CD14-positive monocyte (primary cell): ENCODE results near the gene POU6F2. TPM values are rescaled to one million over a fixed set of nuclear protein-coding genes. Genes with fewer than 3 reads are reported as not detected.

ENCODE experiments used
- DNase-seq, 3 donors: peaks; one replicate each; pipeline ENCODE4 v3.0.0-alpha.2; 2011 to 2022
- H2AFZ ChIP-seq: 2 replicates; pipeline ENCODE4 v1.6.0; 2012; ENCODE audit warnings: mild to moderate bottlenecking, low read depth, low read length, inconsistent platforms; ENCODE audit not compliant: insufficient read depth, poor library complexity, severe bottlenecking
- H3K27ac ChIP-seq, 2 donors: 1 replicate in 1 of 2; 2 replicates in 1 of 2; pipeline ENCODE4 v1.5.1; 2012 to 2013; ENCODE audit warnings: low read length in 2 of 2, control low read depth in 1 of 2, inconsistent platforms in 1 of 2, low read depth in 1 of 2, mild to moderate bottlenecking in 1 of 2
- H3K27me3 ChIP-seq, 2 donors: one replicate each; pipeline versions ENCODE4 v1.6.0 to v1.6.1; 2011 to 2013; ENCODE audit warnings: low read length in 2 of 2; ENCODE audit not compliant: control insufficient read depth in 2 of 2, insufficient read depth in 2 of 2
- H3K36me3 ChIP-seq, 2 donors: replicated peaks in 1 of 2; 1 replicate in 1 of 2; 2 replicates in 1 of 2; pipeline versions ENCODE4 v1.5.1 to v1.6.1; 2012 to 2013; ENCODE audit warnings: low read length in 2 of 2, control low read depth in 1 of 2, inconsistent platforms in 1 of 2, mild to moderate bottlenecking in 1 of 2; ENCODE audit not compliant: insufficient read depth in 2 of 2, control insufficient read depth in 1 of 2
- H3K4me1 ChIP-seq, 2 donors: 1 replicate in 1 of 2; 2 replicates in 1 of 2; pipeline versions ENCODE4 v1.5.1 to v1.6.1; 2012 to 2013; ENCODE audit warnings: low read length in 2 of 2, control low read depth in 1 of 2, inconsistent platforms in 1 of 2, mild to moderate bottlenecking in 1 of 2, moderate library complexity in 1 of 2; ENCODE audit not compliant: insufficient read depth in 2 of 2, control insufficient read depth in 1 of 2
- H3K4me2 ChIP-seq: replicated peaks from 2 replicates; pipeline ENCODE3; 2012; ENCODE audit warnings: low read length, moderate library complexity, mild to moderate bottlenecking; ENCODE audit not compliant: poor library complexity, severe bottlenecking; ENCODE audit errors: extremely low read depth
- H3K4me3 ChIP-seq, 3 experiments: fragments of 200-600 bp in 1 of 3; sonication (generic) in 1 of 3; replicated peaks in 1 of 3; 1 replicate in 2 of 3; 2 replicates in 1 of 3; pipeline ENCODE4 v1.5.1; 2011 to 2013; ENCODE audit warnings: low read length in 3 of 3, mild to moderate bottlenecking in 3 of 3, control low read depth in 2 of 3, low read depth in 2 of 3, inconsistent platforms in 1 of 3, moderate library complexity in 1 of 3
- H3K79me2 ChIP-seq: 2 replicates; pipeline ENCODE4 v1.6.0; 2012; ENCODE audit warnings: mild to moderate bottlenecking, control low read depth, inconsistent platforms, low read length, moderate library complexity; ENCODE audit not compliant: insufficient read depth
- H3K9ac ChIP-seq: 2 replicates; pipeline ENCODE4 v1.6.0; 2017; ENCODE audit warnings: low read length, mild to moderate bottlenecking; ENCODE audit not compliant: insufficient read depth, poor library complexity, severe bottlenecking
- H3K9me3 ChIP-seq, 2 donors: replicated peaks in 1 of 2; 1 replicate in 1 of 2; 2 replicates in 1 of 2; pipeline versions ENCODE4 v1.5.1 to v1.6.1; 2012 to 2013; ENCODE audit warnings: low read length in 2 of 2, control low read depth in 1 of 2; ENCODE audit not compliant: control insufficient read depth in 1 of 2, insufficient read depth in 1 of 2
- H4K20me1 ChIP-seq: 2 replicates; pipeline ENCODE4 v1.6.0; 2012; ENCODE audit warnings: mild to moderate bottlenecking, low read length, control low read depth, moderate library complexity; ENCODE audit not compliant: insufficient read depth
- H3K27ac Mint-ChIP-seq, 7 donors: one replicate each; pipeline ENCODE4 v1.8.0; 2020; ENCODE audit warnings: mild to moderate bottlenecking in 7 of 7, mixed read lengths in 7 of 7, moderate library complexity in 6 of 7, inconsistent platforms in 2 of 7
- H3K27me3 Mint-ChIP-seq, 3 donors: one replicate each; pipeline ENCODE4 v1.8.0; 2021 to 2022; ENCODE audit warnings: low read depth in 3 of 3, mild to moderate bottlenecking in 3 of 3, mixed read lengths in 3 of 3, moderate library complexity in 3 of 3, inconsistent platforms in 1 of 3
- H3K36me3 Mint-ChIP-seq, 2 donors: one replicate each; pipeline ENCODE4 v1.8.0; 2020; ENCODE audit warnings: mixed read lengths in 2 of 2, inconsistent platforms in 1 of 2, mild to moderate bottlenecking in 1 of 2
- H3K4me1 Mint-ChIP-seq: one replicate; pipeline ENCODE4 v1.8.0; 2020; ENCODE audit warnings: mild to moderate bottlenecking, mixed read lengths
- H3K4me3 Mint-ChIP-seq, 2 donors: one replicate each; pipeline ENCODE4 v1.8.0; 2020; ENCODE audit warnings: mild to moderate bottlenecking in 2 of 2, mixed read lengths in 2 of 2, moderate library complexity in 1 of 2
- H3K9me3 Mint-ChIP-seq, 7 donors: one replicate each; pipeline ENCODE4 v1.8.0; 2020 to 2022; ENCODE audit warnings: mixed read lengths in 7 of 7, mild to moderate bottlenecking in 6 of 7, moderate library complexity in 6 of 7, inconsistent platforms in 2 of 7
- CTCF ChIP-seq: fragments of 200-600 bp; IDR thresholded peaks from one replicate; pipeline ENCODE4 v1.8.0; 2022; ENCODE audit warnings: antibody characterized with exemption, mild to moderate bottlenecking
- WGBS: methylation state at CpG from one replicate; pipeline ENCODE4 v1.1.5; 2013; ENCODE audit warnings: missing lambda C conversion rate; ENCODE audit not compliant: insufficient coverage; 5-methylcytosine and 5-hydroxymethylcytosine counted together
- intact Hi-C, 2 donors: fragments of 100-400 bp; cut with micrococcal nuclease; formaldehyde crosslinking; loops; one replicate each; pipeline versions ENCODE4 v1.15.0 to v1.15.1; 2023
- polyA plus RNA-seq, 3 donors: library from polyadenylated mRNA; depleted of rRNA in 1 of 3; unstranded in 2 of 3; stranded (reverse) in 1 of 3; fragments of 300-500 nt in 2 of 3; fragments of >200 nt in 1 of 3; fragmentation: Illumina TruSeq in 2 of 3; gene quantifications; 1 replicate in 2 of 3; 2 replicates in 1 of 3; pipeline ENCODE4 v1.2.3, GENCODE V29; 2012 to 2021

The POU6F2 gene
- polyA plus RNA-seq, 3 donors = not detected

GRCh38 chr7:39304178-39304577, 326.5 kb downstream of the POU6F2 start:
- H3K4me3 ChIP-seq = no peak overlapping the region
- no peaks in the 10 kb centered on the region for H3K79me2 ChIP-seq
- no peak overlapping the region for H3K9ac ChIP-seq
- no peak for TF ChIP-seq CTCF
- no peaks in the 10 kb centered on the region for H3K9me3 ChIP-seq
- Mint-ChIP-seq H3K27me3 (peaks cover 0 to 5% (median 2%) of the 10 kb centered on the region in 3 donors), H3K27ac (no peak overlapping the region), H3K4me3 (no peak overlapping the region), H3K9me3 (peaks cover 0 to 8% (median 1%) of the 10 kb centered on the region in 7 donors), H3K4me1 (no peaks in the 10 kb centered on the region), H3K36me3 (no peaks in the 10 kb centered on the region)
- H2AFZ ChIP-seq = no peak overlapping the region
- H3K27me3 ChIP-seq = no peaks in the 10 kb centered on the region
- no peak overlapping the region for H3K4me2 ChIP-seq
- no peaks in the 10 kb centered on the region for H4K20me1 ChIP-seq
- no peak overlapping the region for H3K27ac ChIP-seq
- intact Hi-C loops = no loop called here
- no peaks in the 10 kb centered on the region for H3K4me1 ChIP-seq
- WGBS = 75% methylated on average over 4 of the region's 6 CpGs
- no peaks in the 10 kb centered on the region for H3K36me3 ChIP-seq
- DNase-seq = no peak

- WGBS = no CpG with 5 or more reads among the region's 3 CpGs
- Histone ChIP-seq H3K79me2 (no peaks in the 10 kb centered on the region), H3K27ac (no peak overlapping the region), H3K27me3 (no peaks in the 10 kb centered on the region), H3K36me3 (no peaks in the 10 kb centered on the region), H2AFZ (no peak overlapping the region), H3K9ac (no peak overlapping the region), H4K20me1 (no peaks in the 10 kb centered on the region), H3K9me3 (no peaks in the 10 kb centered on the region), H3K4me3 (no peak overlapping the region), H3K4me1 (no peaks in the 10 kb centered on the region), H3K4me2 (no peak overlapping the region)
- no peak for TF ChIP-seq CTCF
- no peak overlapping the region for H3K4me3 Mint-ChIP-seq
- peaks cover 0 to 5% (median 0%) of the 10 kb centered on the region in 3 donors for H3K27me3 Mint-ChIP-seq
- DNase-seq = no peak
- no peaks in the 10 kb centered on the region for H3K36me3 Mint-ChIP-seq
- peaks cover 0 to 8% (median 1%) of the 10 kb centered on the region in 7 donors for H3K9me3 Mint-ChIP-seq
- intact Hi-C loops = no loop called here
- no peak overlapping the region for H3K27ac Mint-ChIP-seq
- no peaks in the 10 kb centered on the region for H3K4me1 Mint-ChIP-seq
Observed at GRCh38 chr7:39304668-39305405, 327.1 kb downstream of the POU6F2 start.
